Neuronal stem cell (in vitro differentiated cells): Measurements from ENCODE around the gene CEACAM19.

ENCODE experiments used
- DNase-seq: peaks from one replicate; pipeline ENCODE4 v3.0.0-alpha.2; 2013; ENCODE audit warnings: low spot score
- H2AFZ ChIP-seq: one replicate; pipeline ENCODE4 v1.6.1; 2013; ENCODE audit warnings: mild to moderate bottlenecking, low read length, inconsistent platforms
- H2AK5ac ChIP-seq: 2 replicates; pipeline ENCODE4 v1.6.1; 2013; ENCODE audit warnings: low read depth, mild to moderate bottlenecking, inconsistent platforms, low read length, moderate library complexity, mixed read lengths
- H2BK120ac ChIP-seq: 2 replicates; pipeline ENCODE4 v1.6.1; 2013; ENCODE audit warnings: low read depth, mild to moderate bottlenecking, inconsistent platforms, low read length, moderate library complexity, mixed read lengths
- H2BK12ac ChIP-seq: one replicate; pipeline ENCODE4 v1.6.1; 2013; ENCODE audit warnings: low read length, inconsistent platforms
- H2BK15ac ChIP-seq: 2 replicates; pipeline ENCODE4 v1.6.1; 2013; ENCODE audit warnings: mild to moderate bottlenecking, low read length, inconsistent platforms, mixed read lengths
- H2BK5ac ChIP-seq: one replicate; pipeline ENCODE4 v1.6.1; 2013; ENCODE audit warnings: inconsistent platforms, mild to moderate bottlenecking, low read length, moderate library complexity
- H3K14ac ChIP-seq: one replicate; pipeline ENCODE4 v1.6.1; 2013; ENCODE audit warnings: low read length, inconsistent platforms
- H3K18ac ChIP-seq: 2 replicates; pipeline ENCODE4 v1.6.1; 2013; ENCODE audit warnings: low read length, inconsistent platforms
- H3K23ac ChIP-seq: 2 replicates; pipeline ENCODE4 v1.6.1; 2013; ENCODE audit warnings: low read depth, mild to moderate bottlenecking, mixed read lengths, low read length, inconsistent platforms; ENCODE audit not compliant: poor library complexity
- H3K27ac ChIP-seq: replicated peaks from 3 replicates; pipeline ENCODE4 v1.5.1; 2013; ENCODE audit warnings: low read length, inconsistent platforms
- H3K27me3 ChIP-seq, 3 experiments: 2 replicates each; pipeline ENCODE4 v1.6.1; 2013; ENCODE audit warnings: low read length in 3 of 3, mild to moderate bottlenecking in 2 of 3, inconsistent platforms in 1 of 3, low read depth in 1 of 3, mixed read lengths in 1 of 3, moderate library complexity in 1 of 3; ENCODE audit not compliant: control insufficient read depth in 3 of 3, insufficient read depth in 3 of 3
- H3K36me3 ChIP-seq, 2 donors: replicated peaks in 1 of 2; 2 replicates each; pipeline ENCODE4 v1.6.1; 2013; ENCODE audit warnings: low read length in 2 of 2; ENCODE audit not compliant: control insufficient read depth in 2 of 2, insufficient read depth in 2 of 2
- H3K4ac ChIP-seq: 2 replicates; pipeline ENCODE4 v1.6.1; 2013; ENCODE audit warnings: inconsistent platforms, mild to moderate bottlenecking, low read length, moderate library complexity
- H3K4me1 ChIP-seq, 2 donors: 1 replicate in 1 of 2; 2 replicates in 1 of 2; pipeline ENCODE4 v1.6.1; 2013; ENCODE audit warnings: low read length in 2 of 2, low read depth in 1 of 2; ENCODE audit not compliant: control insufficient read depth in 2 of 2, insufficient read depth in 1 of 2
- H3K4me2 ChIP-seq: one replicate; pipeline ENCODE4 v1.6.1; 2013; ENCODE audit warnings: mild to moderate bottlenecking, low read length, inconsistent platforms; ENCODE audit not compliant: insufficient read depth, poor library complexity, severe bottlenecking
- H3K4me3 ChIP-seq, 2 donors: 2 replicates each; pipeline ENCODE4 v1.5.1; 2013; ENCODE audit warnings: low read length in 2 of 2, mild to moderate bottlenecking in 2 of 2, inconsistent platforms in 1 of 2, moderate library complexity in 1 of 2
- H3K79me1 ChIP-seq: one replicate; pipeline ENCODE4 v1.6.1; 2013; ENCODE audit warnings: low read depth, mild to moderate bottlenecking, inconsistent platforms, low read length, moderate library complexity
- H3K9ac ChIP-seq: one replicate; pipeline ENCODE4 v1.6.1; 2013; ENCODE audit warnings: mild to moderate bottlenecking, low read depth, low read length, inconsistent platforms; ENCODE audit not compliant: poor library complexity
- H3K9me3 ChIP-seq, 2 donors: replicated peaks in 1 of 2; 2 replicates each; pipeline versions ENCODE3 to v1.6.1; 2013; ENCODE audit warnings: low read length in 2 of 2, mild to moderate bottlenecking in 2 of 2, inconsistent platforms in 1 of 2, low read depth in 1 of 2, mixed read lengths in 1 of 2, moderate library complexity in 1 of 2; ENCODE audit not compliant: control insufficient read depth in 2 of 2, insufficient read depth in 1 of 2
- H4K8ac ChIP-seq: one replicate; pipeline ENCODE4 v1.6.1; 2013; ENCODE audit warnings: low read depth, mild to moderate bottlenecking, inconsistent platforms, low read length, moderate library complexity
- H4K91ac ChIP-seq: one replicate; pipeline ENCODE4 v1.6.1; 2013; ENCODE audit warnings: low read length, low read depth, mild to moderate bottlenecking, inconsistent platforms; ENCODE audit not compliant: poor library complexity
- WGBS, 2 donors: extraction: QIAGEN DNeasy Blood & Tissue Kit; methylation state at CpG; one replicate each; pipeline ENCODE4 v1.1.7; 2013; ENCODE audit warnings: missing lambda C conversion rate in 2 of 2, mixed read lengths in 1 of 2; ENCODE audit not compliant: insufficient read length in 2 of 2, insufficient replicate concordance in 1 of 2; ENCODE audit errors: extremely low coverage in 2 of 2; 5-methylcytosine and 5-hydroxymethylcytosine counted together

The CEACAM19 gene

DNA sequence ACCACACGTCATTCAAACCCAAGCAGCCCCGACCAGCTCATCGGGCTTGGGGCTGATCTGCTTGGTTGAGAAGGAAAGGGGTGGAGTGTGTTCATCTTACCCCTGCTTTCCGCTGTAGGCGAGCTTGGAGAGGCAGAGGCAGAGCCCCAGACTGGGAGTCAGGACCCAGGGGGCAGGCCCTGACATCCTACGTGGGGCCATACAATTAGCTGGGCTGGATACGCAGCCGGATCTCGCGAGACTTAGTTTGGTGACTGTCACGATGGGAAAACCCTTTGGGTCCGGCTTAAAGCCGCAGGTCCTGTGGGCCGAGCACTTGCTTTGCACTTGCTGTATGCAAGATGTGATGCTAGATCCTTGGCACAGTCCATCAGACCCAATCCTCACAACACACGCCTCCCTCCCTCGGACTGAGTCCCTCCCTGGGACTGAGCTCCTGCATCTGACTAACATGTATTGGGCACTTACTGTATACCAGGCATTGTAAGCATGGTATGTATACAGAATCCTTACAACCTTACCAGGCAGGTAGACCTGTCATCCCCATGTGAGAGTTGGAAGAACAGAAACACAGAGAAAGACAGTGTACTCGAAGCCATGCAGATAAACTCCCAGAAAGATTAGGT, 31.4 kb downstream of the CEACAM19 start:
- Histone ChIP-seq H3K23ac (no peak overlapping the region), H2BK15ac (no peak overlapping the region), H3K79me1 (no peaks in the 10 kb centered on the region), H2AFZ (no peak overlapping the region), H4K91ac (no peak overlapping the region), H2BK12ac (no peak overlapping the region), H4K8ac (no peak overlapping the region), H2AK5ac (no peak overlapping the region), H3K27ac (no peak overlapping the region), H3K14ac (no peak overlapping the region), H3K18ac (peak overlapping the region; percentile 7), H3K4me3 (no peak overlapping the region), H3K4ac (no peak overlapping the region), H3K27me3 (peaks cover 0 to 6% (median 0%) of the 10 kb centered on the region in 3 experiments), H3K4me2 (no peak overlapping the region), H3K9me3 (no peaks in the 10 kb centered on the region), H2BK120ac (no peak overlapping the region), H3K9ac (no peak overlapping the region), H3K36me3 (no peaks in the 10 kb centered on the region), H2BK5ac (no peak overlapping the region), H3K4me1 (no peaks in the 10 kb centered on the region)
- WGBS, 2 donors = no CpG with 5 or more reads among the region's 17 CpGs
- DNase-seq = no peak

DNA sequence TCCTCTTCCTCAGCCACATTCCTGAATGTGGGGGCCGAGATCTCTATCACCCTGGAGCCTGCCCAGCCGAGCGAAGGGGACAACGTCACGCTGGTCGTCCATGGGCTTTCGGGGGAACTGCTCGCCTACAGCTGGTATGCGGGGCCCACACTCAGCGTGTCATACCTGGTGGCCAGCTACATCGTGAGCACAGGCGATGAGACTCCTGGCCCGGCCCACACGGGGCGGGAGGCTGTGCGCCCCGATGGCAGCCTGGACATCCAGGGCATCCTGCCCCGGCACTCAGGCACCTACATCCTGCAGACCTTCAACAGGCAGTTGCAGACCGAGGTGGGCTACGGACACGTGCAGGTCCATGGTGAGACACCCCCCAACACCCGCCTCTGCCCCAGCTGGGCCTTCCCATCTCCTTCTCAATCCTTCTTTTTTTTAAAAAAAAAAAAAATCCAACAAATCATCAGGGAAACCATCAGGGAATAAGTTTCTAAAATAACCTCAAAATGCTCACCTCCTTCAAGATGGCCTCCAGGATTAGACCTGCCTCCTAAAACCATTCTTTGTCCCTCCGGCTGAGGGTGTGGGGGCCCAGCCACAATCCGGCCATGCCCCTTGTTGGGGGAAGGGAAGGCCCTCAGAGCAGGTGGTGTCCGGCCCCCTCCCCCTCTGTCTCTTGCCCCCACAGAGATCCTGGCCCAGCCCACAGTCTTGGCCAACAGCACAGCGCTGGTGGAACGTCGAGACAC, 32.2 kb downstream of the CEACAM19 start:
- Histone ChIP-seq H3K4me2 (no peak overlapping the region), H3K36me3 (no peaks in the 10 kb centered on the region), H2BK12ac (peak overlapping the region; percentile 75), H4K91ac (peak overlapping the region; percentile 42), H3K4ac (no peak overlapping the region), H3K18ac (peak overlapping the region; percentile 90), H3K27me3 (peaks cover 0 to 6% (median 0%) of the 10 kb centered on the region in 3 experiments), H2AFZ (no peak overlapping the region), H2BK120ac (no peak overlapping the region), H3K9me3 (no peaks in the 10 kb centered on the region), H3K27ac (no peak overlapping the region), H3K4me3 (no peak overlapping the region), H2BK15ac (peak overlapping the region; percentile 98), H3K14ac (peak overlapping the region; percentile 58), H3K9ac (peak overlapping the region; percentile 35), H3K79me1 (no peaks in the 10 kb centered on the region), H3K4me1 (no peaks in the 10 kb centered on the region), H2AK5ac (peak overlapping the region; percentile 81), H2BK5ac (no peak overlapping the region), H4K8ac (peak overlapping the region; percentile 54), H3K23ac (peak overlapping the region; percentile 70)
- WGBS, 2 donors = no CpG with 5 or more reads among the region's 28 CpGs
- no peak for DNase-seq

DNA sequence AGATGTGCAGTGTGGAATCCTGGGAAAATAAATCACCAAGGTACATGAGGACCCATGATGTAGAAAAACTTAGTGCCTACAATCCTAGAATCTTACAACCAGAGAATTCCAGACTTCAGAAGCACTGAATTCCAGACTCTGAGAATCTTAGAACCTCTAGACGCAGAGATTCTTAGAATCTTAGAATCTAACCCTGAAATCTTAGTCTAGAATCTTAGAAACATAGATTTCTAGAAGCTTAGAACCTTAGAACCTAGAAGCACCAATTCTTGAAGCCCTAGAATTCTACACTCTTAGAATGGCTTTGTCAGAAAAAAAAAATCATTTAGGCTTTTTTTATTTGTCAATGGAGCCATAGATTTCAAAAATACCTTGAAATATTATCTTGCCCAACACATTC, 33.7 kb downstream of the CEACAM19 start:
- H3K4me1 ChIP-seq = no peaks in the 10 kb centered on the region
- no peak overlapping the region for H3K4me3 ChIP-seq
- no peak for DNase-seq
- WGBS, 2 donors = no CpG with 5 or more reads among the region's 1 CpG
- H3K4ac ChIP-seq = no peak overlapping the region
- no peaks in the 10 kb centered on the region for H3K79me1 ChIP-seq
- no peak overlapping the region for H3K23ac ChIP-seq
- no peak overlapping the region for H3K14ac ChIP-seq
- no peak overlapping the region for H4K91ac ChIP-seq
- H2BK5ac ChIP-seq = no peak overlapping the region
- no peak overlapping the region for H3K9ac ChIP-seq
- peaks cover 0 to 6% (median 0%) of the 10 kb centered on the region in 3 experiments for H3K27me3 ChIP-seq
- no peak overlapping the region for H3K18ac ChIP-seq
- no peak overlapping the region for H2BK12ac ChIP-seq
- H2BK15ac ChIP-seq = no peak overlapping the region
- H2BK120ac ChIP-seq = no peak overlapping the region
- no peak overlapping the region for H2AK5ac ChIP-seq
- no peaks in the 10 kb centered on the region for H3K9me3 ChIP-seq
- H3K4me2 ChIP-seq = no peak overlapping the region
- no peaks in the 10 kb centered on the region for H3K36me3 ChIP-seq
- H2AFZ ChIP-seq = no peak overlapping the region
- H4K8ac ChIP-seq = no peak overlapping the region
- H3K27ac ChIP-seq = no peak overlapping the region

DNA sequence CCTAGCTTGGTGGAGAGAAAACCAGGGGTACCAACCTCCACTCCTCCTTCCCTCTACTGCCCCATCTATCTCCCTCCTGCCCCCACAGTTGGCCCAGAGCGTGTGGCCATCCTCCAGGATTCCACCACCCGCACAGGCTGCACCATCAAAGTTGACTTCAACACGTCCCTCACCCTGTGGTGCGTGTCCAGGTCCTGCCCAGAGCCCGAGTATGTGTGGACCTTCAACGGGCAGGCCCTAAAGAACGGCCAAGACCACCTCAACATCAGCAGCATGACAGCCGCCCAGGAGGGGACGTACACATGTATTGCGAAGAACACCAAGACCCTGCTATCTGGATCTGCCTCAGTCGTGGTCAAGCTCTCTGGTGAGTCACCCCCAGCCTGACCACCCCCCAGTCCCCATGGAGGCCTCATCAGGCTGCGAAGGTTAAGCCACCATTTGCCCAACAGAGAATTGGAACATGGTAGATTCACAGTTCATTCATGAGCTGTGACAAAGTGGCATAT, 34.3 kb downstream of the CEACAM19 start:
- no peaks in the 10 kb centered on the region for H3K79me1 ChIP-seq
- no peak overlapping the region for H2BK12ac ChIP-seq
- H3K4me2 ChIP-seq = no peak overlapping the region
- DNase-seq = no peak
- H3K9ac ChIP-seq = peak overlapping the region; percentile 52
- H3K18ac ChIP-seq = no peak overlapping the region
- no peak overlapping the region for H2AK5ac ChIP-seq
- H4K91ac ChIP-seq = no peak overlapping the region
- no peak overlapping the region for H3K23ac ChIP-seq
- no peaks in the 10 kb centered on the region for H3K9me3 ChIP-seq
- no peak overlapping the region for H2BK5ac ChIP-seq
- peak overlapping the region in 1 of 2 donors; percentile 35 for H3K4me3 ChIP-seq
- no peaks in the 10 kb centered on the region for H3K4me1 ChIP-seq
- H3K14ac ChIP-seq = no peak overlapping the region
- no peak overlapping the region for H3K27ac ChIP-seq
- H3K36me3 ChIP-seq = no peaks in the 10 kb centered on the region
- H2BK120ac ChIP-seq = no peak overlapping the region
- WGBS, 2 donors = no CpG with 5 or more reads among the region's 12 CpGs
- H4K8ac ChIP-seq = no peak overlapping the region
- H2BK15ac ChIP-seq = no peak overlapping the region
- H2AFZ ChIP-seq = no peak overlapping the region
- H3K4ac ChIP-seq = no peak overlapping the region
- H3K27me3 ChIP-seq = peaks cover 0 to 6% (median 0%) of the 10 kb centered on the region in 3 experiments
